Astrocyte (in vitro differentiated cells and primary cell): ENCODE measurements around the gene MAPKBP1. TPM values are rescaled to one million over a fixed set of nuclear protein-coding genes. Genes with fewer than 3 reads are reported as not detected.

ENCODE experiments used
- DNase-seq: peaks from one replicate; pipeline ENCODE4 v3.0.0-alpha.2; 2010; ENCODE audit warnings: low read depth
- FAIRE-seq: peaks from 2 replicates; lab custom pipeline; 2011; peaks lifted over from hg19 to GRCh38; lab: Jason Lieb, UNC
- H2AFZ ChIP-seq: 2 replicates; pipeline ENCODE4 v1.6.0; 2012; ENCODE audit warnings: low read depth, low read length, inconsistent platforms
- H3K27ac ChIP-seq: 2 replicates; pipeline ENCODE4 v1.5.1; 2011; ENCODE audit warnings: low read depth, low read length, inconsistent platforms
- H3K27me3 ChIP-seq: 2 replicates; pipeline ENCODE4 v1.6.0; 2011; ENCODE audit warnings: low read length, inconsistent platforms; ENCODE audit not compliant: insufficient read depth
- H3K36me3 ChIP-seq: 2 replicates; pipeline ENCODE4 v1.5.1; 2011; ENCODE audit warnings: low read length, inconsistent platforms; ENCODE audit not compliant: insufficient read depth
- H3K4me1 ChIP-seq: 2 replicates; pipeline ENCODE4 v1.5.1; 2011; ENCODE audit warnings: low read length, inconsistent platforms; ENCODE audit not compliant: insufficient read depth
- H3K4me2 ChIP-seq: 2 replicates; pipeline ENCODE4 v1.6.0; 2012; ENCODE audit warnings: low read length, inconsistent platforms
- H3K4me3 ChIP-seq: 2 replicates; pipeline ENCODE4 v1.5.1; 2011; ENCODE audit warnings: low read depth, mild to moderate bottlenecking, low read length, inconsistent platforms; ENCODE audit not compliant: insufficient read depth
- H3K79me2 ChIP-seq: 2 replicates; pipeline ENCODE4 v1.6.0; 2012; ENCODE audit warnings: mild to moderate bottlenecking, low read length, inconsistent platforms; ENCODE audit not compliant: insufficient read depth
- H3K9ac ChIP-seq: 2 replicates; pipeline ENCODE4 v1.6.0; 2012; ENCODE audit warnings: mild to moderate bottlenecking, low read length, inconsistent platforms
- H3K9me3 ChIP-seq: 2 replicates; pipeline ENCODE4 v1.5.1; 2012; ENCODE audit warnings: low read depth, mild to moderate bottlenecking, low read length, inconsistent platforms; ENCODE audit not compliant: insufficient read depth
- H4K20me1 ChIP-seq: 2 replicates; pipeline ENCODE4 v1.6.0; 2012; ENCODE audit warnings: low read length, inconsistent platforms; ENCODE audit not compliant: insufficient read depth
- H3K27ac Mint-ChIP-seq: one replicate; pipeline ENCODE4 v1.8.0; 2021; ENCODE audit warnings: mild to moderate bottlenecking, mixed read lengths; ENCODE audit not compliant: unreplicated experiment
- H3K27me3 Mint-ChIP-seq: one replicate; pipeline ENCODE4 v1.8.0; 2021; ENCODE audit warnings: low read depth, mixed read lengths; ENCODE audit not compliant: unreplicated experiment
- H3K36me3 Mint-ChIP-seq: one replicate; pipeline ENCODE4 v1.8.0; 2021; ENCODE audit warnings: low read depth, mixed read lengths; ENCODE audit not compliant: unreplicated experiment
- H3K4me1 Mint-ChIP-seq: one replicate; pipeline ENCODE4 v1.8.0; 2021; ENCODE audit warnings: low read depth, mixed read lengths; ENCODE audit not compliant: unreplicated experiment
- H3K4me3 Mint-ChIP-seq: one replicate; pipeline ENCODE4 v1.8.0; 2021; ENCODE audit warnings: mild to moderate bottlenecking, moderate library complexity, mixed read lengths; ENCODE audit not compliant: unreplicated experiment
- H3K9me3 Mint-ChIP-seq: one replicate; pipeline ENCODE4 v1.8.0; 2021; ENCODE audit warnings: mild to moderate bottlenecking, mixed read lengths; ENCODE audit not compliant: unreplicated experiment
- EZH2 ChIP-seq: IDR thresholded peaks from 2 replicates; pipeline ENCODE4 v1.6.1; 2012; ENCODE audit warnings: mild to moderate bottlenecking, low read length, inconsistent platforms; ENCODE audit not compliant: insufficient read depth
- total RNA-seq: library from RNA; stranded (reverse); gene quantifications from 2 replicates; pipeline ENCODE4 v1.2.1, GENCODE V29; 2021
- TF ChIP-seq, protein P1 (sequence below): IDR thresholded peaks from 2 replicates; pipeline ENCODE4 v1.5.1; 2011; ENCODE audit warnings: low read depth, mild to moderate bottlenecking, inconsistent platforms, low read length, moderate library complexity; ENCODE audit not compliant: insufficient read depth

MAPKBP1 gene
- total RNA-seq, 1 donor from 2014 or later = 30.8 TPM

DNA sequence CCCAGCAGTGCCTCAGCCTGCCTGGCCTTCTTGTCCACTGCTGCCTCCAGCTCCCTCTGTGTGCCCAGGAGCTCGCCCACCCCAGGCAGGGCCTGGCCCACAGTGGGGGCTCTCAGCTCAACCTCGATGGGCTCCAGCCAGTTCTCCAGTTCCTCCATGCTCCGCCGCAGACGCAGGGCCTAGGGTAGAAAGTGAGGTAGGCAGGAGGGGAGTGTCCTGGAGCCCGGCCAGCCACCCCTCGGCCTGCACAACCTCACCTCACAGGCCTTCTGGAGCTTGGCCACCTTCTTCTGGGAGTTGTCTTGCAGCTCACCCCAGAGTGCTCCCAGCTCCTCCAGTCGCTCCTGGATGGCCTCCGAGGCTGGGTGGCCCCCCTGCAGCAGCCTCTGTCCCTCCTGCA is 83.0 kb downstream of the MAPKBP1 start:
- TF ChIP-seq EZH2 = no peak
- TF ChIP-seq, protein P1, sequence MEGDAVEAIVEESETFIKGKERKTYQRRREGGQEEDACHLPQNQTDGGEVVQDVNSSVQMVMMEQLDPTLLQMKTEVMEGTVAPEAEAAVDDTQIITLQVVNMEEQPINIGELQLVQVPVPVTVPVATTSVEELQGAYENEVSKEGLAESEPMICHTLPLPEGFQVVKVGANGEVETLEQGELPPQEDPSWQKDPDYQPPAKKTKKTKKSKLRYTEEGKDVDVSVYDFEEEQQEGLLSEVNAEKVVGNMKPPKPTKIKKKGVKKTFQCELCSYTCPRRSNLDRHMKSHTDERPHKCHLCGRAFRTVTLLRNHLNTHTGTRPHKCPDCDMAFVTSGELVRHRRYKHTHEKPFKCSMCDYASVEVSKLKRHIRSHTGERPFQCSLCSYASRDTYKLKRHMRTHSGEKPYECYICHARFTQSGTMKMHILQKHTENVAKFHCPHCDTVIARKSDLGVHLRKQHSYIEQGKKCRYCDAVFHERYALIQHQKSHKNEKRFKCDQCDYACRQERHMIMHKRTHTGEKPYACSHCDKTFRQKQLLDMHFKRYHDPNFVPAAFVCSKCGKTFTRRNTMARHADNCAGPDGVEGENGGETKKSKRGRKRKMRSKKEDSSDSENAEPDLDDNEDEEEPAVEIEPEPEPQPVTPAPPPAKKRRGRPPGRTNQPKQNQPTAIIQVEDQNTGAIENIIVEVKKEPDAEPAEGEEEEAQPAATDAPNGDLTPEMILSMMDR = no peak
- H3K9me3 Mint-ChIP-seq = no peaks in the 10 kb centered on the region
- no peak overlapping the region for H3K4me3 Mint-ChIP-seq
- DNase-seq = no peak
- FAIRE-seq = no peak
- H3K4me3 ChIP-seq = no peak overlapping the region
- no peak overlapping the region for H3K27ac Mint-ChIP-seq
- H3K9me3 ChIP-seq = no peaks in the 10 kb centered on the region
- no peaks in the 10 kb centered on the region for H3K36me3 ChIP-seq
- no peak overlapping the region for H3K9ac ChIP-seq
- H4K20me1 ChIP-seq = no peaks in the 10 kb centered on the region
- H2AFZ ChIP-seq = no peak overlapping the region
- no peak overlapping the region for H3K27ac ChIP-seq
- H3K27me3 Mint-ChIP-seq = peaks cover 21% of the 10 kb centered on the region
- H3K27me3 ChIP-seq = no peaks in the 10 kb centered on the region
- peaks cover 6% of the 10 kb centered on the region for H3K4me1 ChIP-seq
- H3K4me2 ChIP-seq = no peak overlapping the region
- H3K36me3 Mint-ChIP-seq = peaks cover 6% of the 10 kb centered on the region
- no peaks in the 10 kb centered on the region for H3K79me2 ChIP-seq
- no peaks in the 10 kb centered on the region for H3K4me1 Mint-ChIP-seq

DNA sequence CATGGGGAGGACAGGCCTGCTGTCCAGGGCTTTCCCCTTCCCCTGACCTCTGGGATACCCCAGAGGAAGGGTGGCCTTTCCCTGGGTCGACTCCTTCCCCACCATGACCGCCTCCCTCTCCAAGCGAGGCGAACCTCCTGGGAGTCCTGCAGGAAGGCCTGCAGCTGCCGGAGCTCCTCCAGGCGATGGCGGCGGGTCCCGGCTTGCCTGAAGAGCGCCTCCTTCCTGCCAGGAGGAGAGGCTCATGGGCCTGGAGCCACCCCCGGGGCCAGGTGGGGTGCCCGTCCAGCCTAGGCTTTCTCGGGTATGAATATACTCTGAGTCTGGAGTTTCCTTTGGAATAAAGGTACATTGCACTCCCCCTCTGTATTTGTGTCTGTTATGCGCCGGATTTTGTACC is 84.5 kb downstream of the MAPKBP1 start:
- Histone ChIP-seq H3K79me2 (no peaks in the 10 kb centered on the region), H3K27ac (no peak overlapping the region), H3K4me2 (no peak overlapping the region), H3K9ac (no peak overlapping the region), H2AFZ (no peak overlapping the region), H3K9me3 (no peaks in the 10 kb centered on the region), H3K4me1 (peaks cover 6% of the 10 kb centered on the region), H4K20me1 (no peaks in the 10 kb centered on the region), H3K27me3 (no peaks in the 10 kb centered on the region), H3K4me3 (no peak overlapping the region), H3K36me3 (no peaks in the 10 kb centered on the region)
- Mint-ChIP-seq H3K36me3 (peaks cover 6% of the 10 kb centered on the region), H3K4me3 (no peak overlapping the region), H3K4me1 (no peaks in the 10 kb centered on the region), H3K9me3 (no peaks in the 10 kb centered on the region), H3K27me3 (peaks cover 31% of the 10 kb centered on the region), H3K27ac (no peak overlapping the region)
- DNase-seq (no peak), FAIRE-seq (no peak)
- no peak for TF ChIP-seq EZH2
- TF ChIP-seq, protein P1 = no peak

DNA sequence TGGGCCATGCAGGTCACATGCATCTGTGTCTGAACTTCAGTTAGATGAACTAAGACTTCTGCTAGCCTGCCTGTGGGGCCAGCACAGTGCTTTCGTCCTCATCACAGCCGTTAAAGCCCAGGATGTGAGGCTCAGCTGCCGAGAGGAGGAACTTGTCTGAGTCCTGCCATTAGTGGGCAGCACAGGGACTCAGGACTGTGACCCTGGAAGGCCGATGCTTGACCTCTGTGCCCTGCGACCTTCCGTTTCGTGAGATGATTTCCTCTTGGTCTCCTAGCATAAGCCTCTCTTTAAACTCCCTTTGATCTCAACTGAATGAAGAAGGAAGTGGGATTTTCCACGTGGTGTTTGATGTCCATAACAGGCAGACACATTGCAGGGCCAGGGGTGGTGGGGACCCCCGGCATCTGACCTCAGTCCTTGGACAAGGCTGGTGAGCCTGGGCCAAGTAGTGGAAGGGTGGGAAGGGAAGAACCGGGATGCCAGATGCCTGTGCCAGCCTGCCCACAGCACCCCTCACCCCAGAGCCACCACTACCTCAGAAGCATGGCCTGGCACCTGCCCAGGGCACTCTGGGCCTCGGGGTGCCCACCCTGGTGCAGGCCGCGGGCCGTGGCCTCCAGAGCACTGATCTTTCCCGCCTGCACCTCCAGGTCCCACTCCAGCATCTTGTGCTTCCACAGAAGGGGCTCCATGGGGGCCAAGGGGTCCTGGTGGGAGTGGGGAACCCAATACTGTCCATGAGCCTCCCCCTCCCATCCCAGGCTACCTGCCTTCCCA is 86.0 kb downstream of the MAPKBP1 start:
- Histone ChIP-seq H3K9me3 (no peaks in the 10 kb centered on the region), H3K4me2 (no peak overlapping the region), H3K36me3 (no peaks in the 10 kb centered on the region), H3K4me3 (no peak overlapping the region), H4K20me1 (no peaks in the 10 kb centered on the region), H3K27me3 (no peaks in the 10 kb centered on the region), H2AFZ (no peak overlapping the region), H3K79me2 (no peaks in the 10 kb centered on the region), H3K9ac (no peak overlapping the region), H3K4me1 (peaks cover 3% of the 10 kb centered on the region), H3K27ac (no peak overlapping the region)
- H3K36me3 Mint-ChIP-seq = peaks cover 6% of the 10 kb centered on the region
- no peak overlapping the region for H3K27ac Mint-ChIP-seq
- no peaks in the 10 kb centered on the region for H3K9me3 Mint-ChIP-seq
- H3K27me3 Mint-ChIP-seq = peaks cover 42% of the 10 kb centered on the region
- DNase-seq (no peak), FAIRE-seq (no peak)
- H3K4me3 Mint-ChIP-seq = no peak overlapping the region
- no peaks in the 10 kb centered on the region for H3K4me1 Mint-ChIP-seq
- TF ChIP-seq, protein P1 = no peak
- no peak for TF ChIP-seq EZH2
